Left renal pelvis (tissue), 4 donors: ENCODE measurements around the gene KCNK1. TPM values are rescaled to one million over a fixed set of nuclear protein-coding genes. Genes with fewer than 3 reads are reported as not detected.
"Not testable (repeated sequence)": the region's sequence is repeated elsewhere in the genome, so short reads cannot be mapped to it uniquely, and the experiment has no call there.

ENCODE experiments used
- DNase-seq, 4 donors: peaks; one replicate each; pipeline ENCODE4 v3.0.0-alpha.2; 2013; ENCODE audit warnings: low read depth in 4 of 4, low spot score in 3 of 4
- polyA plus RNA-seq, 4 donors: library from polyadenylated mRNA; unstranded; fragments of 120-200 nt; gene quantifications; one replicate each; pipeline ENCODE4 v1.2.1, GENCODE V29; 2013; ENCODE audit not compliant: insufficient read length in 4 of 4

Gene KCNK1
- polyA plus RNA-seq, 4 donors = 6.5 to 21.1 (median 7.6) TPM

DNA sequence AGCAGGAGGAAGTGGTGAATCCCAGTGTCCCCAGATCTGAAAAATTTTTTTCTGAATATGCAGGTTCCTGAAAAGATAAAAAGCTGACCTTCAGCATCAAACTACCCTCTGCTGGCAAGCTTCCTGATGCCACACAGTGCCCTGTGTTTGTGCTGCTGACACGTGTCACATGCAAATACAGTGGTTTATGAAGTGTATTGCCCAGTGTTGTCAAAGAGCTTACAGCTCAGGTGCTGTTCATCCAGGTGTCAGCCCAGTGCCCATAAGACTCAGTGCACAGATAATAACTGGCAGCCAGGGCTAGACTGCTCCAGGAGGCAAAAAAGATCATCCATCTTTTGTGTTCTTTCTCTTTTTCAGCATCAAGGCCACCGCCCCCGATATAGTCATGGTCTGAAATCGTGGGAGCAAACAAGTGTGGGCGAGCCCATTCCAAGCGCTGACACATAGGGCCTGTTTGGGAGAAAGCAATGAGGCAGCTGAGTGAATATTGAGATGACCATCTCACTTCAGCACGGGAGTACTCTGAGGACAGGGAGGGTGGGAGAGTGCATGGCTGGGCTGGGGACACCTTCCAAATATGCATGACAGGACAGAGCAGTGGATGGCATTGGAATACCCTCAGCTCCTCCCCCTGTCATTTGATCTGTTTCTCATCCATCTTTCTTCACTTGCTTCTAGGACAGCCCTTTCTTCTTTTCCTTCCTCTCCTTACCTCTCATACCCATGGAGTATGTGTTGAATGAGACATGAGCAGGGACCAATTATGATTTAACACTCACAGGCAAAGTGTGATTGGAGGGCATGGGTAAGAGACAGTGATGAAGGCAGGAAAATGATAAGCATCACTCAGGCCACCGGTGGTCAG, 6.4 kb upstream of the KCNK1 start:
- no peak for DNase-seq

DNA sequence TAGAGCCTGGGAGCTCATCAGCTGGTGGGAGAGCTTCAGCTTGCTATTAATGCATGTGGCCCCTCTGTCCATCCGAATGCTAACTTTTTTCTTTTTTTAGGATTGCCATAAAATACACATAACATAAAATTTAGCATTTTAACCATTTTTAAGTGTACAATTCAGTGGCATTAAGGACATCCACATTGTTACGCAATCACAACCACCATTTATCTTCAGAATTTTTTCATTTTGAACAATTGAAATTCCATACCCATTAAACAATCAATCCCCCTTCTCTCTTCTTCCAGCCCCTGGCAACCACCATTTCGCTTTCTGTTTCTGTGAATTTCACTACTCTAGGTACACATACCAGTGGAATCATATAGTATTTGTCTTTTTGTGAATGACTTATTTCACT, 4.9 kb upstream of the KCNK1 start:
- no peak for DNase-seq

DNA sequence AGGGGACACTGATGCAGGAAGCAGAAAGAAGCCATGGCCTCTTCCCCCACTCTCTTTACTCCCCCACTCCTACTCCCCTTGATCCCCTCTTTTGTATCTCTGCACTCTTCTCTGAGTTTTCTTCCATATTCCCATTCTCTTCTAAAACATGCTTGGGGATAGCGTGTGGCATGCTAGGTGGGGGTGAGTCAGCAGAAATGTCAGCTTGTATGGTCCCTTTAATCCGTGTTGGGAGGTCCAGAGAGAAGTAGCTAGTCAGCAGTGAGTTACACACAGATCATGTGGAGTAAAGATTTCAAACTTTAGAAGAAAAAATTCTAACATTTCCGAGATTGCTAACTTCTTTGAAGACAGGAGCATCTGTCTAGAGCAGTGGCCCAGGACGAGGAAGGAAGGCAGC, 4.0 kb upstream of the KCNK1 start:
- no peak for DNase-seq

DNA sequence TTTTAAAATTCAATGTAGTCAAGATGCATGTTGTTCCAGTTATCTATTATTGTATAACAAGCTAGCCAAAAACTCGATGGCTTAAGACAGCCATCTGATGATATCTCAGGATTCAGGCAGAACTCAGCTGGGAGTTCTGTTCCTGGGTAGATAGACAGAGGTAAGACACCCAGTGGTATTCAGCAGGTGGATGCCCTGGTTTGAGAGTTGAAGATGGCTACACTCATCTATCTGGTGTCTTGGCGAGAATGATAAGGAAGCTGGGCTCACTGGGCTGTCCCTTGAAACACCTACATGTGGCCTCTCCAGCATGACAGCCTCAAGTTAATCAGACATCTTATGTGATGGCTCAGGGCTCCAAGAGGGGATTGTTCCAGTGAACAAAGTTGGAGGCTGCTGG, 3.3 kb upstream of the KCNK1 start:
- DNase-seq = no peak

DNA sequence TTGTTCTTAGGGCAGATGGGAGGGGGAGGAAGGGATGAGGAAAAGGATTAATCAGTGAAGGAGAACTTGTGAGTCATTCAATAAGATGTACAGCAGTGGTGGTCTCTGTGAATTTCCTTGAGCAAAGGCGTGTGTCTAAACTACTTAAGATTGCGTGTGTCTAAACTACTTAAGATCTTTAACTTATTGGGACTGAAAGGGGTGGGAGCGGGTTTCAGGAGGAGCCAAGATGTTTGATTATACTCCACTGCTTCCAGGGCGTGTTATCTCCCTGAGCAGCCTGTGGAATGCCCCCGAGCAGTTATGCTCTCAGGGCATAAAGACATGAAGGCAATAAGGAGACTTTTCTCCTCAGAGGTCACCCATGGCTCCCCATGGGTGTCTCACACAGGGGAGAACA, 2.5 kb upstream of the KCNK1 start:
- not testable (repeated sequence) for DNase-seq

DNA sequence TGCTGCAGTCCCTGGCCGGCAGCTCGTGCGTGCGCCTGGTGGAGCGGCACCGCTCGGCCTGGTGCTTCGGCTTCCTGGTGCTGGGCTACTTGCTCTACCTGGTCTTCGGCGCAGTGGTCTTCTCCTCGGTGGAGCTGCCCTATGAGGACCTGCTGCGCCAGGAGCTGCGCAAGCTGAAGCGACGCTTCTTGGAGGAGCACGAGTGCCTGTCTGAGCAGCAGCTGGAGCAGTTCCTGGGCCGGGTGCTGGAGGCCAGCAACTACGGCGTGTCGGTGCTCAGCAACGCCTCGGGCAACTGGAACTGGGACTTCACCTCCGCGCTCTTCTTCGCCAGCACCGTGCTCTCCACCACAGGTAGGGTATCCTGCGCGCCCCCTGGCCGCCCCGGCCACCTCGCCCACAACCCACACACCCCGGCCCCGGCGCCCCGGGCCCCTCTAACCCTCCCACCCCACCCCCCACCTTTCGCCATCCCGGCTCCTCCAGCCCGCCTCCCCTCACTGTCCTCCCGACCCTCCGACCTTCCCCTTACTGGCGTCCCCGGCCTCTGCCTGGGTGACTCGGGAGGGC, 352 bp downstream of the KCNK1 start:
- DNase-seq = no peak

DNA sequence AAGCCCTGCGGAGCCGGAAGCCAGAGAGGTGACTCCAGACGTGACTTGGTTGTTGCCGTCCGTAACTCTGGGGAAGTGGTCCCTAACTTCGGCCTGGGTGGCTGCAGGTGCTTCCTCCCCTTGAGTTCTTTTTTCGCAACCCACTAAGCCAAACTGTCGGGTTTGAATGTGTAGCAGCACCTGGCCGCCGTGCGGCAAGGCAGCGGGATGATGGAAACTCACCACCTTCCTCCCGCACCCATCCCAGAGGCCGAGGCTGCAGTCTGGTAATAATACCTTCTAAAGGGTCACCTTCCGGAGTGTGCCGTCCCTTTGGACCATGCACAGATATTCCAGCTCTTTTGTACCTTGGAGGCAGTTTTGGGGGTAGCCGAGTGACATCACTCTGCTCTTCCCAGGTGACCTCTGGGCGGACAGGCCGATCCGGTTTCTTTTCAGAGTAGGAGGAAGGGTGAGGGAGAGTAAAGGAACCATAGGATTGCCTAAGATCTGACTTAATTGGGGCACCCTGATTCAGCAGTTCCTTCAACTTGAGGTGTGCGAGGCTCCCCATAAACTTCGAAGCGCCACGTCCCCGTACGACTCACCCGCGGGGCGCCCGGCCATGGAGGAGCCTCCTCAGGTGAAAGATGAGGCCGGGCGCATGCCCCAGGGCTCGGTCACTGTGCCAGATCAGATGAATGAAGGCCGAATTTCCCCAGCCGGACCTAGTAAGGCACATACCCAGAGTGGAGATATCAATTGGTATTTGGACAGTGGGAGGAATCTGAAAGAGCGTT, 1.0 kb downstream of the KCNK1 start:
- no peak for DNase-seq

DNA sequence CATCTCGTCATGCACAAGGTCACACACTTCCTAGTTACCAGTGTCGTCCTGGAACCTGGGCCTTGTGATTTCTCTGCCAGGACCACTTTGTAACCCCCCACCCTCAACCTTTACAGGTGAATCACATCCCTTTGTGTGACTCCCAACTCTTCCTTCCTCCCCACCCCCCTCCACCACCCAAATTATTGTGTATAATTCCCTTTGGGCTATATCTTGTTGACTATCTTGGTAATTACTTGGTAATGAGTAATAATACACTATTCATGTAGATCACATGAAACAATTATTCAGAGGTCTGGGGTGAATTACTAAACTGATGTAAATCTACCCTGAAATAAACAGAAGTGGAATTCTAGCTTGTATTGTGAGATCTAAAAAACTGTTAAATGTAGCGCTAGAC, 1.7 kb downstream of the KCNK1 start:
- DNase-seq = no peak

DNA sequence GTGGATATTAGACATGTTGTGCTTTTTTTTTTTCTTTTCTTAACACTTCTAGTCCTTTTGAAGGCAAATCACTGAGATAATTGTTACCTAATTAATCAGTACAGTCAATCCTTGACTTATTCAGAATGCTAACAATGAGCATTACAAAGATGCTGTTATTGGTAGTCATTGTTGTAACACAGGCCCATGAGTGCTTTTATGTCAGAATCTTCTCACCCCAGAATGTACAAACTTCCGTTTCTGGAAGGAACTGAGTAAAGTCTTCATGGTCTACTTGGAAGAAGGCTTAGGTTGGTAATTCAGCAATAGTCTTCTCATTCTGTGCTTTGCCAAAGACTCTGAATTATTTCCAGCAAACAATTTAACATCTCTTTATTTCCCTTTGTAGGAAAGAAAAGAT, 3.1 kb downstream of the KCNK1 start:
- DNase-seq = no peak

DNA sequence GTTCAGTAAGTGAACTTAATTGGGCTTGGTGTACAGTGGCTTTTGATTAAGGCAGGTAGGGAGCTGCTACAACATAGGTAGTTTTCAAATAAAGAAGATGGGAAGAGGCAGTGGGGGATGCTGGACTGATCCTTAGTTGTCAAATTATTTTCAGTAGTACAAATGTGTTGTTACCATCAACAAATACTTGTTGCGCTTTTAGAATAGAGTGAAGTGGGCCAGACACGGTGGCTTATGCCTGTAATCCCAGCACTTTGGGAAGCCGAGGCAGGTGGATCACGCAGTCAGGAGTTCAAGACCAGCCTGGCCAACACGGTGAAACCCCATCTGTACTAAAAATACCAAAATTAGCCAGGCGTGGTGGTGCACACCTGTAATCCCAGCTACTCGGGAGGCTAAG, 5.5 kb downstream of the KCNK1 start:
- DNase-seq = not testable (repeated sequence)

DNA sequence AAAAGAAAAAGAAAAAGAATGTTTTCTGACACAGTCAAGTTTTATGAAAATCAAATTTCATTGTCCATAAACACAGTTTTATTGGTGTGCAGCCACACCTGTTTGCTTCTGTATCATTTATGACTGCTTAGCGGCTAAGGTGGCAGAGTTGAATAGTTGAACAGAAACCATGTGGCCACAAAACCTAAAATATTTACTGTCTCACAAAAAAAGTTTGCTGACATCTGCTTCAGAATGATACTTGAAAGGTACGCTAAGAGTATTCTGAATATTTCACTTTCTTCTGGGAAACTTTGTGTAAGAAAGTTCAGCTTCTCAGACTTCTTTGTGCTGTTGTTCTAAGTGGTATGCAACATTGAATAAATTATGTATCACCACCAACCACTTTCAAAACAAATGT, 6.2 kb downstream of the KCNK1 start:
- no peak for DNase-seq

DNA sequence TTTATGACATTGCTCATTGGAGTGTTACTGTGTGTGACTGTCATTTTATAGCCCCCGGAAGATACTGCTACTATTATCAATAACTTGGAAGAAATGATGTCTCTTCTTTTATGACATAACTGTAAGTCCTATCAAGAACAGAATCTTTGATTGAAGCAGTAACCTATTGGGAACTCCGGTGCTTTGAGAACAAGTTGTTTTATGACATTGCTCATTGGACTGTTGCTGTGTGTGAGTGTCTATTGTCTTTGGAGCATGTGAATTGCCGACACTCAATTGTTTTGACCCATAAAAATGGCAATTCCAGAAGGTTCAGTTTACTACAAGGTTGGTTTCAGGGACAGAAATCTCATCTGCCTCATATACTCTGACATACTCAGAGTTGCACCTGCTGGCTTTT, 8.0 kb downstream of the KCNK1 start:
- no peak for DNase-seq

DNA sequence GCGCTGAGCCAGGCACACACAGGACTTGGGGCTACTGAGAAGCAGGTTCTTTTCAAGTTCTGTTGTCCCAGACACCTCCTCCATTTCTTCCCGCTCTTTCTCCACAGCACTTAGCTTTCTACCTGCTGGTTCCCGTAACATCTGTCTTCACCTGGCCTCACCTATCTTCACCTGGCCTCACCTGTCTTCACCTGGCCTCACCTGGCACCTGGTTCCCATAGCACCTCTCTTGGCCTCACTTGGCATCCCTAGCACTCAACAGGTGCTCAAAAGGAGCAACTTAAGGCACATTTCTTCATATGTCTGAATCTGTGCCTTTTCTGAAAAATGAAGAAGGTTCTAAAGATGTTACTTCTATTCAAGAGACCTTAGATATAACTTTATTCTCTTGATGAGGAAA, 10.4 kb downstream of the KCNK1 start:
- no peak for DNase-seq

DNA sequence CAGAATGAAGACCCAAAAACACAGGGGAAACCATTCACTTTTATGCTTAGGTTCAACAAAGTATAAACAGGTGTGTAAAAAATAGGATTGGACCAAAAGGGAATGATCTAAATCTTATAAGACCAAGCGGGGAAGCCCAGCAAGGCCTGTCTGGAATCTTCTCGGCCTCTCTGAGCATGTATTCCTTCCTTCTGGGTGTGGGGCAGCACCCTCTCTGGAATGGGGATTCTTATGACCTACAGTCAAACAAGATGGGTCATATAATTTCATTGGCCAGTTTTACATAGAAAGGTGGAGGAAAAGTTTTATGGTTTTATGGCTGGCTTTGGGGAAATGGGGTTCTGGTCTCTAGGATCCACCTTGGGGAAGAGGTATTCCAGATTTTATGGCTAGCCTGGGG, 11.2 kb downstream of the KCNK1 start:
- no peak for DNase-seq

DNA sequence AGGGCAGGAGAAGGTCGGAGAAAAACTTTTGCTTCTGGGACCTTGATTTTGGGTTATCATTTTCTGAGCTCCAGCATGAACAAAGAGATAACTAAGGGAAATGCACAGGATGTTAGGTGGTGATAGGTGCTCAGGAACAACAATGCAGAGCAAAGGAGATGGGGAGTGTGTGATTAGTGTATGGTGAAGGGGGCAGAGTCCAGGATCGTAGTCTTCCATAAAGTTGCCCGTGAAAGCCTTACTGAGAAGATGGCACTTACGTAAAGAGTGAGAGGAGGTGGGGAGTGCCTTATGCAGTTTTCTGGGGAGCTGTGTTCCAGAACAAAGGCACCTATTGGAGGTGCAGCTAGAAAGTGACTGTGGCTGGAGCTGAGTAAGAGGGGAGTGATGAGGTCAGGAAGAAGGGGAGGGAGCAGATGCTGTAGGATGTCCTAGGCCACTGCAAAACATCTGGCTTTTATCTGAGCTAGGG, 11.6 kb downstream of the KCNK1 start:
- no peak for DNase-seq

DNA sequence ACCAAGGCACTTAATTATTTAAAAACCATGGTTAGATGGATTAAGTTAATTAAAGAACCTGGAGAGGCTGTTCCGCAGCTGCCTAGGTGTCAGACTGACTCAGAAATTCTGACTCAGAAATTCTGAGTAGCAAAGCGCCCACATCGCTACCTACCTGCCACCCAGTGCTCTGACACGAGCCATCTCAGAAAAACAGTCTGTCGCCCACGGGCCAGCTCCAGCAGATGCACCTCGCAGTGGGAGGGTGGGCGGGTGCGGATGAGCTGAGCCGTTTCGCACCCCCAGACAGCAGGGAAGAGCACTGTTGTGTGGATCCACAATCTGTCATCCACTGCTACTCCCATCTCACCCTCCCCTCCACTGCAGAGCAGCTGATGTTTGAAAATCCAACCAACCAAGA, 13.5 kb downstream of the KCNK1 start:
- no peak for DNase-seq

DNA sequence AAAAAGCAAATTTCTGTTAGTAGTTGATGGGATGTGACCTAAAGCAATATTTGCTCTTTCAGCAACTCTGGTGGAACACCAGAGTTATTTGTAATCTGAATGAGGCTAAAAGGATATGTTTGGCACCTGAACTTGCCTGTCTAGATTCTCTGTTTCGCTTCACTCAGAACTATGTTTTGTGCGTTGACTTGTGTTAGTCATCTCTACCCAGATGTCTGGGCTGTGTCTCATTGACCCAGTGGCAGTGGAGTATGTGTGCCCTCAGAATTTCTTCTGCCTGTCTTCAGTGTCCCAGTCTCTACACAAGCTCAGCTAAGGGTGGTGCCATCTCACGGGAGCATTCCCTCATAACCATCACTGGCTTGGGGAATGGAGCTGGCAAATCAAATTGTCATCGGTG, 13.9 kb downstream of the KCNK1 start:
- no peak for DNase-seq

DNA sequence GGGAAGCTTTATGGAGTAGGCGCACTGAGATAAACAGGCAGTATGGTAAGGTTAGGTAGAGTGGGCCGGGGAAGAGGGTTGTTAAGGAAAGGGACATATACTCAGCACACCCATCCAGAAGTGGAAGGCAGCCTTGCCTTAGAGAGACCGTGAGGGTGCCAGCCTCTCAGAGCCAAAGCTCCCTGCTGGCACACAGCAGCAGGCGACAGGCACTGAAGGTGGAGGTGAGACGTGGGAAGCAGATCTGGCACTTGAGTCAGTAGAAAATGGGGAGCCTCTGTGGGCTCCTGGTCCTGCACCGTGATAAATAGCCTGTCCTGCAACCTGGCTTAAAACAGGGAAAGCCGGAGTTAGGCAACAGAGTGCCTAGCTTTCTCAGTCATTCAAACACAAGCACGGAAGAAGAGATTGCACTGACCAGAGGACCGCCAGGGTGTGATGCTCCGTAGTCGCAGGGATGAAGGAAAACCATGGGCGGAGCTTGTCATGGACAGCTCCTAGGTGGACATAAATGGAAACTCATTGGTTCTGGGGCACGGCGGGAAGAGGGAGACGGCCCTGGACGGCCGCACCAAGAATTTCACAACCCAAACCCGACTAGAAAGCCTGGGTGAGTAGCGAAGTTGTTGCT, 15.5 kb downstream of the KCNK1 start:
- no peak for DNase-seq

DNA sequence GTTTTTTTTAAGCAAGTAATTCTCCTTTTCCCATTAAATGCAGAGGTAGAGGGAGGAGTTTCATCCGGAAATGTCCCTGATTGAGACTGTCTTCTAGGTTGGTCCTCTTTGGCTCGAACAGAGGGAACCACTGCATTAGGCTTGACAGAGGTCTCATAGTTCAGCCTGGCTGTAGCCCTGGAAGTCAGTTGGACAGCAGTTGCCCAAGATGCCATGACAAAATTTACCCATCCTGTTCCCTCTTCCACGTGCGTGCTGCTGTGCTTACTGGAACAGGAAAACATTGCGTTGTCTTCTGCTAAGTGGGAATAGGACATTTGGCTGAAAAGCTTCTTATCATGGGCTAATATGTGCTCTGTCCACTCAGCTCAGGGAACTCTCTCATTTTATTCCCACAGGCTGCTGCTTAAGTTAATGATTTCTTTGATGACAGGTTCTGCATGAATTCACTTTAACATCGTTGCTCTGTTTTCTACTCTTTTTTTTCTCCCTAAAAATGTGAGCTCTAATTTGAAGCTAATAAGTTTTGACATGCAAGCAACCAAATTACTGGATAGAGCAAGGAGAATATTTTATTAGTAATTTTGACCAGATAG, 18.0 kb downstream of the KCNK1 start:
- DNase-seq = no peak

DNA sequence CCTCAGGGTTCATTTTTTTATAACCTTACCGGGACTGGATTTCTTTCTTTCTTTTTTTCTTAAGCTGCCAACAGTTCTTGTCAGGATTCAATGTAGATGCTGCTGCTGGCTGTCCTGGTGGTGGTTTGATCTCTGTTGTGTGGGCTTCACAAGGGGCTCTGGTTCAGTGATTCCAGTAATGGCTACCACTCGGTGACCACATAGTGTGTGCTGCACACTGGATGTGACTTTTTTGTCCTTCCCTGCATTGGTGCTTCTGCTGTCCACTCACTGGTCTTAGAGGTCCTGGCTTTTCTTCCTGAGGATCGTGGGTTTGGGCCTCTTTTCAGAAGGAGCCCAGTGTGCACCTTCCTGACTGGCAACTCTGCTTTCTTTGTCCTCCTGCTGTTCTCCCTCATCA, 18.5 kb downstream of the KCNK1 start:
- no peak for DNase-seq
